Hematopoietic multipotent progenitor cell treated with erythropoietin and hydrocortisone succinate and interleukin-3 and kit ligand, for 17 days (in vitro differentiated cells): ENCODE results near the gene MAML1.
"Not testable (repeated sequence)": the region's sequence is repeated elsewhere in the genome, so short reads cannot be mapped to it uniquely, and the experiment has no call there.

Experiments used
- DNase-seq: peaks from one replicate; pipeline ENCODE4 v3.0.0-alpha.2; 2015; ENCODE audit warnings: low spot score

MAML1 gene

DNA sequence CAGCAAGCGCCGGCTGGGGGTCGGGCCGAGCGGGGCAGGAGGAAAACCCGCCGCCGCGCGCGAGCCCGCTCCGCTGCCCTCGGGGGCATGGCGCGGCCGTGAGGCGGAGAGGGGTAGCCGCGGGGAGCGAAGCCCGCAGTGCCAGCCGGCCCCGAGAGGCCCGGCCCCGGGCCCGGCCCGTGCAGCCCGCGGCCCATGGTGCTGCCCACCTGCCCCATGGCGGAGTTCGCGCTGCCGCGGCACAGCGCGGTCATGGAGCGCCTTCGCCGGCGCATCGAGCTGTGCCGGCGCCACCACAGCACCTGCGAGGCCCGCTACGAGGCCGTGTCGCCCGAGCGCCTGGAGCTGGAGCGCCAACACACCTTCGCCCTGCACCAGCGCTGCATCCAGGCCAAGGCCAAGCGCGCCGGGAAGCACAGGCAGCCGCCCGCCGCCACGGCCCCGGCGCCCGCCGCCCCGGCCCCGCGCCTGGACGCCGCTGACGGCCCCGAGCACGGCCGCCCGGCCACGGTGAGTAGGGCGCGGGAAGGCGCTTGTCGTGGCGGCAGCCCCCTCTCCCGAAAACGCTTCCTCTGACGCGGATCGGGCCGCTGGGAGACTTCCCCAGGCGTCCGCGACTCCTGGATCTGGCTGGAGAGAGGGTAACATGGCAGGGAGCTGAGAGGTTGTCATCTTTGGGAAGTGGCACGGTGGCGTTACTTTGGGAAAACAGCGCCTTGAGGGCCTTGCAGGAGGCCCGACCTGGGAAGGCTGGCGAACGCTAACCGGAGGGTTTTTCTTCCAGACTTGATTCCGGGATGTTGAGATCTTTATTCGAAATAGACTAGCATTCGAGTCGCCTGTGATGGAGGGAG, 523 bp downstream of the MAML1 start:
- DNase-seq = peak; percentile 50

GRCh38 chr5:179733772-179734126, 1.1 kb downstream of the MAML1 start:
- DNase-seq = no peak

GRCh38 chr5:179734536-179735164, 2.0 kb downstream of the MAML1 start:
- DNase-seq = no peak

DNA sequence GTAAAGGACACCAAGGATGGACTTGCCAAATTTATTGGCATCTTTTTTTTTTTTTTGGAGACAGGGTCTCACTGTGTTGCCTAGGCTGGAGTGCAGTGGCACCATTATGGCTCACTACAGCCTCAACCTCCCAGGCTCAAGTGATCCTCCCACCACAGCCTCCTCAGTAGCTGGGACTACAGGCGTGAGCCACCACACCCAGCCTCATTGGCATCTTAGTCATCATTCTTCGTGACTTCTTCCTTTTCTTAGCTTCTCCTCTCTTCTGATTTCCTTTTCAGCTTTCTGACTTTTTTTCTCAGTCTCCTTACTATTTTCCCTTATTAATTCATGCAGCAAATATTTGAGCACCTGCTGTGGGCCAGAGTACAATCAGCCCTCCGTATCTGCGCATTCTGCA, 6.1 kb downstream of the MAML1 start:
- no peak for DNase-seq

GRCh38 chr5:179744106-179744505, 11.5 kb downstream of the MAML1 start:
- DNase-seq = not testable (repeated sequence)

GRCh38 chr5:179746872-179747271, 14.2 kb downstream of the MAML1 start:
- no peak for DNase-seq

DNA sequence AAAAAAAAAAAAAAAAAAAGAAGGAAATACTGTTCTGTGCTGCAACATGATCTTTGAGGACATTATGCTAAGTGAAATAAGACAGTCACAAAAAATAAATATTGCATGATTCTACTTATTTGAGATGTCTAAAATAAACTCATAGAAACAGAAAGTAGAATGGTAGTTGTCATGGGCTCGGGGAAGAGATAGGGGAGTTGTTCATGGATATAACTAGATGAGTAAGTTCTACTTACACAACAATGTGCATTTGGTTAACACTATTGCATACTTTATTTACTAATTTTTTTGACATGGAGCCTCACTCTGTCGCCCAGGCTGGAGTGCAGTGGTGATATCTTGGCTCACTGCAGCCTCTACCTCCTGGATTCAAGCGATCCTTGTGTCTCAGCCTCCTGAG, 15.2 kb downstream of the MAML1 start:
- no peak for DNase-seq

- DNase-seq = no peak
These were observed 17.4 kb downstream of the MAML1 start for GRCh38 chr5:179749857-179750508.

GRCh38 chr5:179753971-179754370, 21.3 kb downstream of the MAML1 start:
- DNase-seq = no peak

- no peak for DNase-seq
These were observed 22.4 kb downstream of the MAML1 start for GRCh38 chr5:179755022-179755421.

DNA sequence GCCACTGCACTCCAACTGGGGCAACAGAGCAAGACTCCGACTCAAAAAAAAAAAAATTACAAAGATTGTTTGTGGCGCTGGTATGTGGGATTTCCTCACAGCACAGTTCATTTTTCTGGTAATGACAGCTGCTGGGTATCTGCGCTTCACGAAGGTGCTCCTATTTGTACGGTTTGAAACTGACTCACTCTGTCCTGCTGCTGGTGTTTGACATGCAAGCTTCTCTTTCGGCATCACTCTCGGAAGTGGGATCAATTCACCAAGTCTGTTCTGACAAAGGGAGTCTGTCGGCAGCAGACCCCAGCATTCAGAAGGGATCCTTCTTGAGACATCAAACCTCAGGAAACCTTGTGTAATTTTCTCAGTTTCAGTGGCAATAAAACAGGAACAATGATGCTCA, 26.3 kb downstream of the MAML1 start:
- no peak for DNase-seq

DNA sequence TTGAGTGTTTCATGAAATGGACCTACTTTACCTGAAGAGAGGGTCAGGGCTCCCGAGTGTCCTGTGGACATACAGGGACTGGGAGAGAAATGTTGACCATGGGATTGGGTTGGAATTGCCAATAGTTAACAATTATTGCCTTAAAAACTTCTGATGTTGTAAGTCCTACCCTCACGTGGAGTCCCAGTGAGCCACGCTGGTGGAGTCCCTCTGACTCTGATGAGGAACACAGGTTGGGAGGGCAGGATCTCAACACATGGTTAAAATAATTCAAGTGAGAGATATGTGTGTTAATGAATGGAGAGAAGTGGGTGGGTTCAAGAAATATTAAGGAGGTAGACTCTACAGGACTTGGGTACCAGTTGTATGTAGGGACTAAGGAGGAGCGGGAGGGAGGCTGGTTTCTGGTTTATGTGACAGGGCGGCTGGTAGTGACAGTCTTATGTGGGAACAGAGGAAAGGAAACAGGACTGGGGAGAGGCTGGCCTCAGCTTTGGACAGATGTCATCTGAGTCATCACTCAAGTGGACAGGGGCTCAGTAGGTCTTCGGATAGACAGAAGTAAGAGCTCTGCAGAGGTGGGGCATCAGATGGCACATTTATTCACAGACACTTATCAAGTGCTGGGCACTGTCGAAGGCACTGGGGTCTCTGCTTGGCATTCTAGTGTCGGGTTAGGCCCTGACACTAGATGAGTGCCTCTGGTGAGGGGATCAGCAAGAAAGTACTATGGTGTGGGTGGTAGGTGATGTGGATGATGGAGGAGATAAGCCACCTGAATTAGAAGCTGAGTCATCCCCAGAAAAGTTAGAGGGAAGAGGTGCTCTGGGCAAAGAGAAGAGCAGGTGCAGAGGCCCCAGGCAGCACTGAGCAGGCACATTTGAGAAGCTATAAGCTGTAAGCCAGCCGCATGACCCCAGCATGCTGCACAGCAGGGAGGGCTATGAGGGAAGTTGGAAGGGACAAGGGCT, 27.2 kb downstream of the MAML1 start:
- DNase-seq = no peak

GRCh38 chr5:179762079-179762780, 29.6 kb downstream of the MAML1 start:
- DNase-seq = no peak

DNA sequence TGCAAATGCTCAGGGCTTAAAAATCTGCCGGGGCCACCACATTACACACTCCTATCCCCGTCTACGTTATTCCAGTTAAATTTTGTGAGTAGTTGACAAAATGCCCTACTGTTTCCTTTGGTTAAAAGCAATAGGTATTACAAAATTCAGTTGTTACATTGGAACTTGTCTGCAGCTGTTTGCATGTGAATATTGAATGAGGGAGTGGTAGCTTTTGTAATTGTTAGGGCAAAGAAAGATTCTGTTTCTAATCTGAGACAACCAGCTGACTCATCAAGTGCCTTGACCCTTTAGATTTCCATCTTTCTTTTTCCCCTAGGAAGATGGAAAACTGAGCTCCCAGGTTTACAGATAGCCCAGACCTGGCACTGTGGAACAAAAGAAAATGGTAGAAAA, 30.2 kb downstream of the MAML1 start:
- no peak for DNase-seq

GRCh38 chr5:179763215-179763945, 30.8 kb downstream of the MAML1 start:
- peak; percentile 74 for DNase-seq

DNA sequence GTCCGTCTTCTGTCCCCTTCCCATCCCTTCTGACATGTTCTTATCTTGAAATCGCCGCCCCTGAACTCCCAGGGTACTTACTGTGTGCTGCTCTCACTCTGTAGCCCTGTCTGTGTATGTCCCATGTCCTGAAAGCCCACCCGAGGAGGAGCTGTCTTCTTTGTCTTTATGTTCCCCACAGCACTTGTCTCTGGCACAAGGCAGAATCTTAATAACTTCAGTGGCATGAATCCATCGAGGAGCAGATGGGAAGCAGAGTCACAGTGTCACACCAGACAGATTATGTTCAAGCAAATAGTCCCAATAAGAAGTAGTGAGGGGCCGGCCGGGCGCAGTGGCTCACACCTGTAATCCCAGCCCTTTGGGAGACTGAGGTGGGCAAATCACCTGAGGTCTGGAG, 31.4 kb downstream of the MAML1 start:
- no peak for DNase-seq

- DNase-seq = no peak
These were observed 32.8 kb downstream of the MAML1 start for GRCh38 chr5:179765400-179765799.

- DNase-seq = no peak
These were observed 33.6 kb downstream of the MAML1 start for GRCh38 chr5:179766021-179766725.

DNA sequence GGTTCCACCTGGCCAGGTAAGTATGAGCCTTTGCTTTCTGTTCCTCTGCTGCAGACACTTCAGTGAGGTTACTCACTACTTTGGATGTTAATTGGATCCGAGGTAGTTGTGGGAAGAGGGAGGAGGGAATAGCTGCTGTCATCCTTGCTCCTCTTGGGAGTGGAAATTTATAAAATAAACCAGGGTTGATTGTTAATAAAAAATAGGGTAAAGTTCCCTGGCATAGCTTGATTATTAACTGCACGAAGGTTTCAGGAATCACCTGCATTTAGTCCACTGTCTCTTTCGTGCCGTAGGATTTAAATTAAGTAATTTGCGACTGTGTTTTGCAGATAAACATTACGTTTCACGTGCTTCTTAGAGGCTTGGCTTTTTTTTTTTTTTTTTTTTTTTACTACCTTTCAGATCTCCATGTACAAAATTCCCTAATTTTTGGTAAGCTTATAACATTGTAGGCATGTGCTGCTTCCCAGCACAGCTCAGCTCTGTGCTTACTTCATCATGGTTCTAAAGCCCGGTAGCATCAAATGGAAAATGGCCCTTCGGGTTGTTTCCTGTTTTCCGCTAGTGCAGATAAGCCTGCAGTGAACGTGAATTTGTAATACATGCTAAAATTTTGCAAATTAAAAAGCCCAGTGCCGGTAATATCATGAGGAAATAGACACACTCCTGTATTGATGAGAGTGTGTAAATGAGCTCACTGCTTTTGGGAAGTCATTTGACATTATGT, 34.3 kb downstream of the MAML1 start:
- no peak for DNase-seq
